H1 (cell line): ENCODE results near the gene MYPOP. TPM values are rescaled to one million over a fixed set of nuclear protein-coding genes. Genes with fewer than 3 reads are reported as not detected.

ENCODE experiments used
- CTCF ChIA-PET: fragments of 300-600 bp; sonication (Branson Sonifier 250); formaldehyde crosslinking; loops from one replicate; lab custom pipeline; 2021; ENCODE audit not compliant: partially characterized antibody; lab: Charles Lee
- POLR2A ChIA-PET: fragments of 300-600 bp; sonication (Branson Sonifier 250); formaldehyde crosslinking; loops from one replicate; lab custom pipeline; 2021; ENCODE audit warnings: inconsistent platforms; ENCODE audit not compliant: partially characterized antibody; lab: Charles Lee
- DNase-seq, 2 experiments: peaks; one replicate each; pipeline versions ENCODE4 v3.0.0 to v3.0.0-alpha.2; 2010 to 2022; ENCODE audit warnings: low spot score in 2 of 2, low read depth in 1 of 2, mixed read lengths in 1 of 2
- FAIRE-seq: peaks from 2 replicates; lab custom pipeline; 2011; peaks lifted over from hg19 to GRCh38; lab: Jason Lieb, UNC
- H2AFZ ChIP-seq: 2 replicates; pipeline ENCODE4 v1.8.1; 2012; ENCODE audit warnings: low read length, inconsistent platforms
- H2AK5ac ChIP-seq: 2 replicates; pipeline ENCODE4 v1.6.1; 2013; ENCODE audit warnings: low read depth, low read length
- H2BK120ac ChIP-seq: replicated peaks from 2 replicates; pipeline ENCODE3; 2013; ENCODE audit warnings: low read depth, low read length, inconsistent platforms
- H2BK12ac ChIP-seq: 2 replicates; pipeline ENCODE4 v1.6.1; 2013; ENCODE audit warnings: low read depth, low read length
- H2BK15ac ChIP-seq: 2 replicates; pipeline ENCODE4 v1.6.1; 2013; ENCODE audit warnings: low read length
- H2BK20ac ChIP-seq: 2 replicates; pipeline ENCODE4 v1.6.1; 2013; ENCODE audit warnings: low read length
- H2BK5ac ChIP-seq: 2 replicates; pipeline ENCODE4 v1.6.1; 2013; ENCODE audit warnings: low read depth, low read length
- H3K14ac ChIP-seq: 2 replicates; pipeline ENCODE4 v1.6.1; 2013; ENCODE audit warnings: inconsistent platforms; ENCODE audit not compliant: insufficient read length
- H3K18ac ChIP-seq: 2 replicates; pipeline ENCODE4 v1.6.1; 2013; ENCODE audit warnings: low read length; ENCODE audit errors: extremely low read depth
- H3K23ac ChIP-seq: 2 replicates; pipeline ENCODE4 v1.6.1; 2013; ENCODE audit warnings: inconsistent platforms; ENCODE audit not compliant: insufficient read length
- H3K23me2 ChIP-seq: 2 replicates; pipeline ENCODE4 v1.6.1; 2013; ENCODE audit warnings: low read depth, low read length
- H3K27ac ChIP-seq: 2 replicates; pipeline ENCODE4 v1.6.1; 2011; ENCODE audit warnings: low read depth, low read length, inconsistent platforms
- H3K27me3 ChIP-seq, 4 experiments: replicated peaks in 1 of 4; 1 replicate in 1 of 4; 2 replicates in 3 of 4; pipeline versions ENCODE4 v1.6.1 to v1.8.1; 2011 to 2013; ENCODE audit warnings: low read length in 3 of 4, mild to moderate bottlenecking in 3 of 4, inconsistent platforms in 2 of 4, mixed read lengths in 2 of 4, moderate library complexity in 1 of 4; ENCODE audit not compliant: control insufficient read depth in 3 of 4, insufficient read depth in 3 of 4; ENCODE audit errors: extremely low read depth in 1 of 4
- H3K36me3 ChIP-seq, 4 experiments: 2 replicates each; pipeline versions ENCODE4 v1.6.1 to v1.8.1; 2011 to 2013; ENCODE audit warnings: mild to moderate bottlenecking in 4 of 4, low read length in 3 of 4, moderate library complexity in 2 of 4, control low read depth in 1 of 4, inconsistent platforms in 1 of 4; ENCODE audit not compliant: insufficient read depth in 4 of 4, control insufficient read depth in 2 of 4
- H3K4ac ChIP-seq: replicated peaks from 2 replicates; pipeline ENCODE3; 2013; ENCODE audit warnings: low read length, low read depth, mixed read lengths, inconsistent platforms; ENCODE audit not compliant: insufficient read length
- H3K4me1 ChIP-seq, 4 experiments: replicated peaks in 1 of 4; 1 replicate in 1 of 4; 2 replicates in 3 of 4; pipeline versions ENCODE4 v1.6.1 to v1.8.1; 2011 to 2013; ENCODE audit warnings: low read length in 3 of 4, inconsistent platforms in 2 of 4, mixed read lengths in 1 of 4; ENCODE audit not compliant: insufficient read depth in 4 of 4, control insufficient read depth in 3 of 4
- H3K4me2 ChIP-seq, 2 experiments: 2 replicates each; pipeline versions ENCODE4 v1.6.1 to v1.8.1; 2011 to 2013; ENCODE audit warnings: low read depth in 2 of 2, low read length in 2 of 2, control low read depth in 1 of 2, inconsistent platforms in 1 of 2, mild to moderate bottlenecking in 1 of 2; ENCODE audit not compliant: insufficient read depth in 1 of 2
- H3K4me3 ChIP-seq, 4 experiments: fragments of 200-600, 300-600 bp in 1 of 4; sonication (generic), shearing (Covaris generic), sonication (Bioruptor Twin) in 1 of 4; 2 replicates each; pipeline versions ENCODE4 v1.5.1 to v1.8.1; 2011 to 2016; ENCODE audit warnings: low read length in 4 of 4, low read depth in 3 of 4, control low read depth in 2 of 4, inconsistent platforms in 2 of 4, mild to moderate bottlenecking in 2 of 4, mixed read lengths in 1 of 4, moderate library complexity in 1 of 4; ENCODE audit not compliant: insufficient read depth in 2 of 4; ENCODE audit errors: extremely low read depth in 1 of 4
- H3K56ac ChIP-seq: replicated peaks from 2 replicates; pipeline ENCODE3; 2013; ENCODE audit warnings: low read depth, mild to moderate bottlenecking, mixed read lengths, low read length, inconsistent platforms; ENCODE audit not compliant: insufficient read length
- H3K79me1 ChIP-seq: 2 replicates; pipeline ENCODE4 v1.6.1; 2013; ENCODE audit warnings: low read depth, low read length, control low read depth
- H3K79me2 ChIP-seq, 2 experiments: 2 replicates each; pipeline versions ENCODE4 v1.6.1 to v1.8.1; 2012 to 2013; ENCODE audit warnings: low read length in 2 of 2, mild to moderate bottlenecking in 2 of 2, inconsistent platforms in 1 of 2; ENCODE audit not compliant: insufficient read depth in 2 of 2, control insufficient read depth in 1 of 2
- H3K9ac ChIP-seq, 4 experiments: replicated peaks in 1 of 4; 1 replicate in 1 of 4; 2 replicates in 3 of 4; pipeline versions ENCODE4 v1.6.1 to v1.8.1; 2011 to 2013; ENCODE audit warnings: low read depth in 3 of 4, low read length in 3 of 4, control low read depth in 2 of 4, mild to moderate bottlenecking in 2 of 4, moderate library complexity in 2 of 4, inconsistent platforms in 1 of 4; ENCODE audit errors: extremely low read depth in 1 of 4
- H3K9me3 ChIP-seq, 2 experiments: 2 replicates each; pipeline versions ENCODE4 v1.6.1 to v1.8.1; 2012 to 2013; ENCODE audit warnings: mild to moderate bottlenecking in 2 of 2, moderate library complexity in 2 of 2, control low read depth in 1 of 2, inconsistent platforms in 1 of 2, low read depth in 1 of 2, low read length in 1 of 2, mixed read lengths in 1 of 2; ENCODE audit not compliant: insufficient read depth in 2 of 2
- H4K20me1 ChIP-seq, 2 experiments: replicated peaks in 1 of 2; 2 replicates each; pipeline versions ENCODE3 to v1.8.1; 2011 to 2013; ENCODE audit warnings: inconsistent platforms in 2 of 2, low read length in 2 of 2, mild to moderate bottlenecking in 1 of 2; ENCODE audit not compliant: insufficient read depth in 2 of 2, control insufficient read depth in 1 of 2
- H4K5ac ChIP-seq: 2 replicates; pipeline ENCODE4 v1.6.1; 2013; ENCODE audit warnings: low read length, low read depth, mixed read lengths, inconsistent platforms; ENCODE audit not compliant: insufficient read length
- H4K8ac ChIP-seq: 2 replicates; pipeline ENCODE4 v1.8.0; 2013; ENCODE audit warnings: mild to moderate bottlenecking, moderate library complexity, low read length, inconsistent platforms; ENCODE audit not compliant: insufficient read depth; ENCODE audit errors: extremely low read depth
- H4K91ac ChIP-seq: replicated peaks from 2 replicates; pipeline ENCODE3; 2013; ENCODE audit warnings: low read length, mixed read lengths, inconsistent platforms; ENCODE audit not compliant: insufficient read length
- ASH2L ChIP-seq: fragments of 200-600, 300-600 bp; sonication (generic); IDR thresholded peaks from one replicate; pipeline ENCODE4 v1.7.1; 2017; ENCODE audit warnings: low read length
- CHD1 ChIP-seq: IDR thresholded peaks from 2 replicates; pipeline ENCODE4 v1.6.1; 2012; ENCODE audit warnings: low read depth, low read length, improper control_type of control experiment
- GTF2F1 ChIP-seq: IDR thresholded peaks from 2 replicates; pipeline ENCODE4 v1.6.1; 2012; ENCODE audit warnings: low read depth, low read length, improper control_type of control experiment, borderline replicate concordance
- JUND ChIP-seq: IDR thresholded peaks from 2 replicates; pipeline ENCODE4 v1.6.1; 2011; ENCODE audit warnings: mild to moderate bottlenecking, improper control_type of control experiment, low read length
- MAFK ChIP-seq: IDR thresholded peaks from 2 replicates; pipeline ENCODE4 v1.6.1; 2012; ENCODE audit warnings: low read depth, mild to moderate bottlenecking, improper control_type of control experiment, low read length
- RBBP5 ChIP-seq: IDR thresholded peaks from 2 replicates; pipeline ENCODE4 v1.7.1; 2012; ENCODE audit warnings: low read depth, mild to moderate bottlenecking, inconsistent platforms, low read length, moderate library complexity, borderline replicate concordance
- TAF7 ChIP-seq: optimal IDR thresholded peaks from 2 replicates; pipeline ENCODE3; 2011; ENCODE audit warnings: low read depth, mild to moderate bottlenecking, inconsistent platforms, low read length, moderate library complexity, borderline replicate concordance
- TEAD4 ChIP-seq: IDR thresholded peaks from 2 replicates; pipeline ENCODE4 v1.6.1; 2012; ENCODE audit warnings: low read depth, low read length, inconsistent platforms, mixed read lengths
- WGBS, 2 experiments: shearing (Covaris generic) in 1 of 2; methylation state at CpG; one replicate each; pipeline versions ENCODE4 v1.1.6 to v1.1.7; 2013 to 2015; ENCODE audit warnings: low lambda C conversion rate in 2 of 2, mixed read lengths in 2 of 2, inconsistent platforms in 1 of 2, low coverage in 1 of 2, missing lambda C conversion rate in 1 of 2; ENCODE audit not compliant: insufficient replicate concordance in 2 of 2, insufficient coverage in 1 of 2, insufficient read length in 1 of 2; ENCODE audit errors: extremely low coverage in 1 of 2, missing lambda C conversion rate in 1 of 2; 5-methylcytosine and 5-hydroxymethylcytosine counted together
- polyA plus RNA-seq, 7 experiments: library from polyadenylated mRNA; depleted of rRNA in 3 of 7; stranded (reverse) in 5 of 7; unstranded in 2 of 7; fragments of >200 nt in 5 of 7; fragments of 200-250 nt in 2 of 7; gene quantifications; 1 replicate in 5 of 7; 2 replicates in 1 of 7; 4 replicates in 1 of 7; pipeline versions ENCODE4 v1.2.1 to v1.2.3, GENCODE V29; 2011 to 2013; ENCODE audit warnings: missing spikeins in 2 of 7, mixed read lengths in 2 of 7
- total RNA-seq: library from RNA; stranded (reverse); fragmentation: NEBNext Ultra II Directional; extraction: Animal tissue kit (Norgen Biotek cat#: 25700); gene quantifications from 2 replicates; pipeline ENCODE4 v1.2.1, GENCODE V29; 2021
- TF ChIP-seq, protein P1 (sequence below): IDR thresholded peaks from 2 replicates; pipeline ENCODE4 v1.6.1; 2012; ENCODE audit warnings: low read length, inconsistent platforms

MYPOP gene
- total and polyA plus RNA-seq, 2 of the 8 experiments (the other 6 are each of a cell fraction or from before 2014, with no cell fraction given): 3.2 to 11.1 TPM

DNA sequence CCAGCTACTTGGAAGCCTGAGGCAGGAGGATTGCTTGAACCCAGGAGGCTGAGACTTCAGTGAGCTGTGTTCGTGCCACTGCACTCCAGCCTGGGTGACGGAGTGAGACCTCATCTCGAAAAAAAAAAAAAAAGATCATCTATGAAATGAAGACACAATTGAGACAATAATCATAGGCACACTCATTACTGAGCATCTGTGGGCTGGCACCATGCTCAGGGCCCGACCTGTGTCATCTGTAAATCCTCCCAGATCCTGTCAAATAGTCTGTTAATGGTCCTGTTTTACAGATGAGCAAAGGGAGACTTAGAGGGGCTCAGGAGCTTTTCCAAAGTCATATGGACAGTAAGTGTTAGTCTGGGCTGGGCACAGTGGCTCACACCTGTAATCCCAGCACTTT is 16.3 kb upstream of the MYPOP start:
- Histone ChIP-seq H3K9me3 (no peaks in the 10 kb centered on the region), H3K18ac (no peak overlapping the region), H3K4ac (no peak overlapping the region), H3K56ac (no peak overlapping the region), H2AFZ (no peak overlapping the region), H4K8ac (no peak overlapping the region), H2BK120ac (no peak overlapping the region), H3K79me2 (no peaks in the 10 kb centered on the region), H3K27me3 (no peaks in the 10 kb centered on the region), H3K14ac (no peak overlapping the region), H4K91ac (no peak overlapping the region), H3K4me1 (peaks cover 0 to 3% (median 0%) of the 10 kb centered on the region in 4 experiments; a peak in 4 of 7 replicates), H3K79me1 (no peaks in the 10 kb centered on the region), H3K9ac (no peak overlapping the region), H3K36me3 (no peaks in the 10 kb centered on the region), H3K23ac (no peak overlapping the region), H3K23me2 (no peaks in the 10 kb centered on the region), H4K20me1 (no peaks in the 10 kb centered on the region), H2BK20ac (no peak overlapping the region), H2BK15ac (no peak overlapping the region), H2BK5ac (no peak overlapping the region), H2BK12ac (no peak overlapping the region), H3K4me2 (no peak overlapping the region), H3K4me3 (no peak overlapping the region), H4K5ac (no peak overlapping the region), H3K27ac (no peak overlapping the region), H2AK5ac (no peak overlapping the region)
- DNase-seq (no peak), FAIRE-seq (no peak)
- ChIA-PET POLR2A (no interaction called here), CTCF (interaction anchor here (0.6 to 1.3 kb wide), 2 partner anchors 35 to 45 kb away, joined by 3 read pairs; no protein-coding TSS in a partner anchor)
- WGBS, 2 experiments: 87% methylated on average over 3 of the region's 4 CpGs; no CpG with 5 or more reads in 1 of the 2 experiments
- TF ChIP-seq, protein P1, sequence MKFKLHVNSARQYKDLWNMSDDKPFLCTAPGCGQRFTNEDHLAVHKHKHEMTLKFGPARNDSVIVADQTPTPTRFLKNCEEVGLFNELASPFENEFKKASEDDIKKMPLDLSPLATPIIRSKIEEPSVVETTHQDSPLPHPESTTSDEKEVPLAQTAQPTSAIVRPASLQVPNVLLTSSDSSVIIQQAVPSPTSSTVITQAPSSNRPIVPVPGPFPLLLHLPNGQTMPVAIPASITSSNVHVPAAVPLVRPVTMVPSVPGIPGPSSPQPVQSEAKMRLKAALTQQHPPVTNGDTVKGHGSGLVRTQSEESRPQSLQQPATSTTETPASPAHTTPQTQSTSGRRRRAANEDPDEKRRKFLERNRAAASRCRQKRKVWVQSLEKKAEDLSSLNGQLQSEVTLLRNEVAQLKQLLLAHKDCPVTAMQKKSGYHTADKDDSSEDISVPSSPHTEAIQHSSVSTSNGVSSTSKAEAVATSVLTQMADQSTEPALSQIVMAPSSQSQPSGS: no peak
- no peak for TF ChIP-seq RBBP5
- TF ChIP-seq TAF7: no peak
- TF ChIP-seq JUND: no peak
- TF ChIP-seq ASH2L: no peak
- no peak for TF ChIP-seq MAFK
- TF ChIP-seq GTF2F1: no peak
- no peak for TF ChIP-seq CHD1
- TF ChIP-seq TEAD4: no peak
